ENCODE results near the gene INPP5D.

Gene INPP5D

DNA sequence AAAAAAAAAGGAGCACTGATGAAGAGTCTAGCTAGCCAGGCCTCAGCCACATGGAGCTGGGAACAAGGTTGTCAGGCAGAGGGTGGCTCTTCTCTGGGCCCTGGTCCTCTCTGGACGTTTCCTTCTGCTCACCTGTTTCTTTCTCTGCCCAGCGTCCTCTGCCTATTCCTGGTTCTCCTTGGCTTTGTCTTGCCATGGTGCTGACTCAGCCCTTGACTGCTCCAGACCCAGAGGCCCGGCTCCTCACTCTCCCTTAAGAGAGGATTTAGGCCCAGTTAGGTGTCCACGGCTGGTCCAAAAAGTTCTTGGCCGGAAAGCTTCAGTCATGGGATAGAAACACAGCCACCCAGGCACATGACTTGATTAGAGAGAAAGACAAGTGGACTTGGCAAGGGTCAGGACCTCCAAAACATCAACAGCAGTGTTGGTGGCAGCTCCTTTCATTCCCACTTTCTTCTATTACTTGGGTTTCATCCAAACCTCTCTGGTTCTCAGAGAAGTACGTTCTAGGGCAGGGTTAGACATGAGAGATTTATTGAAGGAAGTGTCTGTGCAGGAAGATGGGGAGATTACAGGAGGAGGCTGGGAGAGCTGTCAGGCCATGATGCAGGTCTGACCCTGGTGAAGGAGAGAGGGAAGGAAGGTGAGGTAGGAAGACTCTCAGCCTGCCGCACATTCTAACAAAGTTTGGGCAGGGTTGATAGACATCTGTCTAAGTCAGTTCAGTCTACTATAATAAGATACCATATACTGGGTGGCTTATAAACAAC is 176.9 kb downstream of the INPP5D start:
- Histone ChIP-seq H3K27ac (ENCODE audit: low read depth, low read length) (no peak overlapping the region), H3K9ac (ENCODE audit: low read length) (no peak overlapping the region), H4K5ac (ENCODE audit: low read length) (no peak overlapping the region), H3K18ac (ENCODE audit: low read length) (no peak overlapping the region), H3K36me3 (ENCODE audit: control insufficient read depth, insufficient read depth, low read length) (no peaks in the 10 kb centered on the region), H3K4me1 (ENCODE audit: control insufficient read depth, low read depth, low read length) (no peaks in the 10 kb centered on the region), H3K4me2 (ENCODE audit: low read length) (no peak overlapping the region), H2AK5ac (ENCODE audit: low read length) (no peak overlapping the region), H3K23ac (ENCODE audit: low read length) (no peak overlapping the region), H2BK120ac (ENCODE audit: low read depth, low read length) (no peak overlapping the region), H3K4ac (ENCODE audit: low read depth, low read length) (no peak overlapping the region), H3K27me3 (ENCODE audit: insufficient read depth, low read length, poor library complexity) (no peaks in the 10 kb centered on the region), H3K4me3 (ENCODE audit: low read length) (no peak overlapping the region), H3K56ac (ENCODE audit: low read length) (no peak overlapping the region), H3K79me1 (ENCODE audit: low read length) (no peaks in the 10 kb centered on the region), H2BK5ac (ENCODE audit: low read length) (no peak overlapping the region), H3K79me2 (ENCODE audit: control insufficient read depth, insufficient read depth, low read length) (no peaks in the 10 kb centered on the region), H4K8ac (ENCODE audit: low read depth, low read length) (no peak overlapping the region), H2BK15ac (replicated peaks; ENCODE audit: low read depth) (no peak overlapping the region)
- DNase-seq = no peak
- WGBS (ENCODE audit: extremely low coverage, insufficient coverage, low lambda C conversion rate) = no CpG with 5 or more reads among the region's 7 CpGs

DNA sequence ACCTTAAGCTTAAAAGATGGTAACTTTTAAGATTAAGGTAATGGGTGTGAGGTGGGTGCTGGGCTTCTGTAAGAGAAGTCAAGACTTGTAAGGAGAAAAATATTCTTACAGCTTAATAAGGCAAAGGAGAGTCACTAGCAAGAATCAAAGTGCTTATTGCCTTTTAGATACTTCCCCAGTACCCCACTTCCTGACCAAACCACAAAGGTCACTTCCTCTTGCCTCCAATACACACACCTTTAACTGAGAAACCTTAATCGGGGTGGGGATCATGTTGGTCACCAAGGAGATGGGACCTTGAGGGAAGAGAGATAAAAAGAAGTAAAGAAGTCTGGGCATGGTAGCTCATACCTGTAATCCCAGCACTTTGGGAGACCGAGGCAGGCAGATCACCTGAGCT is 180.8 kb downstream of the INPP5D start:
- Histone ChIP-seq H3K27ac (ENCODE audit: low read depth, low read length) (no peak overlapping the region), H4K8ac (ENCODE audit: low read depth, low read length) (no peak overlapping the region), H3K79me1 (ENCODE audit: low read length) (no peaks in the 10 kb centered on the region), H3K4me3 (ENCODE audit: low read length) (no peak overlapping the region), H3K27me3 (ENCODE audit: insufficient read depth, low read length, poor library complexity) (no peaks in the 10 kb centered on the region), H3K18ac (ENCODE audit: low read length) (no peak overlapping the region), H2BK5ac (ENCODE audit: low read length) (no peak overlapping the region), H3K4me2 (ENCODE audit: low read length) (no peak overlapping the region), H3K4ac (ENCODE audit: low read depth, low read length) (no peak overlapping the region), H3K4me1 (ENCODE audit: control insufficient read depth, low read depth, low read length) (no peaks in the 10 kb centered on the region), H2BK15ac (replicated peaks; ENCODE audit: low read depth) (no peak overlapping the region), H3K56ac (ENCODE audit: low read length) (no peak overlapping the region), H3K23ac (ENCODE audit: low read length) (no peak overlapping the region), H3K9ac (ENCODE audit: low read length) (no peak overlapping the region), H3K79me2 (ENCODE audit: control insufficient read depth, insufficient read depth, low read length) (no peaks in the 10 kb centered on the region), H2BK120ac (ENCODE audit: low read depth, low read length) (no peak overlapping the region), H3K36me3 (ENCODE audit: control insufficient read depth, insufficient read depth, low read length) (no peaks in the 10 kb centered on the region), H2AK5ac (ENCODE audit: low read length) (no peak overlapping the region), H4K5ac (ENCODE audit: low read length) (no peak overlapping the region)
- no peak for DNase-seq
- no CpG with 5 or more reads among the region's 2 CpGs for WGBS (ENCODE audit: extremely low coverage, insufficient coverage, low lambda C conversion rate)

DNA sequence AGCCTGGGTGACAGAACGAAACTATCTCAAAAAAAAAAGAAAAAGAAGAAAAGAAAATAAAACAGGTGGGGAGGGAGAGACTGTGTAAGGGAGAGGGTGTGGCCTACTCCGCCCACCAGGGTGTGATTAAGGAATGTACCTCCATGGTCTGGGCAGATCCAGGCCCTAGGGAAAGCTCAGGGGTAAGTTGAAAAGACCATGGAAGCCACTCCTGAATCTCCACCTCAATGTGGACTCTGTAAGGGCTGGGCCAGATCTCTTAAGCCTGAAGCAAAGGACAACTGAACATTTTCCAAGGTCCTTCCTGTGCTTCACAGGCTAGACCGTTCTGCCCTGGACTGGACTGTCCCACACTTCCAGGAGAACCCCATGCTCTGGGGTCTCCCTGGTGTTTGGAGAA is 181.7 kb downstream of the INPP5D start:
- Histone ChIP-seq H3K56ac (ENCODE audit: low read length) (no peak overlapping the region), H3K23ac (ENCODE audit: low read length) (no peak overlapping the region), H3K4ac (ENCODE audit: low read depth, low read length) (no peak overlapping the region), H3K9ac (ENCODE audit: low read length) (no peak overlapping the region), H3K36me3 (ENCODE audit: control insufficient read depth, insufficient read depth, low read length) (no peaks in the 10 kb centered on the region), H3K4me3 (ENCODE audit: low read length) (no peak overlapping the region), H2BK120ac (ENCODE audit: low read depth, low read length) (no peak overlapping the region), H3K27me3 (ENCODE audit: insufficient read depth, low read length, poor library complexity) (no peaks in the 10 kb centered on the region), H2AK5ac (ENCODE audit: low read length) (no peak overlapping the region), H2BK15ac (replicated peaks; ENCODE audit: low read depth) (no peak overlapping the region), H4K5ac (ENCODE audit: low read length) (no peak overlapping the region), H3K79me1 (ENCODE audit: low read length) (no peaks in the 10 kb centered on the region), H3K18ac (ENCODE audit: low read length) (no peak overlapping the region), H2BK5ac (ENCODE audit: low read length) (no peak overlapping the region), H4K8ac (ENCODE audit: low read depth, low read length) (no peak overlapping the region), H3K27ac (ENCODE audit: low read depth, low read length) (no peak overlapping the region), H3K4me2 (ENCODE audit: low read length) (no peak overlapping the region), H3K4me1 (ENCODE audit: control insufficient read depth, low read depth, low read length) (no peaks in the 10 kb centered on the region), H3K79me2 (ENCODE audit: control insufficient read depth, insufficient read depth, low read length) (no peaks in the 10 kb centered on the region)
- no CpG with 5 or more reads among the region's 3 CpGs for WGBS (ENCODE audit: extremely low coverage, insufficient coverage, low lambda C conversion rate)
- DNase-seq = no peak

DNA sequence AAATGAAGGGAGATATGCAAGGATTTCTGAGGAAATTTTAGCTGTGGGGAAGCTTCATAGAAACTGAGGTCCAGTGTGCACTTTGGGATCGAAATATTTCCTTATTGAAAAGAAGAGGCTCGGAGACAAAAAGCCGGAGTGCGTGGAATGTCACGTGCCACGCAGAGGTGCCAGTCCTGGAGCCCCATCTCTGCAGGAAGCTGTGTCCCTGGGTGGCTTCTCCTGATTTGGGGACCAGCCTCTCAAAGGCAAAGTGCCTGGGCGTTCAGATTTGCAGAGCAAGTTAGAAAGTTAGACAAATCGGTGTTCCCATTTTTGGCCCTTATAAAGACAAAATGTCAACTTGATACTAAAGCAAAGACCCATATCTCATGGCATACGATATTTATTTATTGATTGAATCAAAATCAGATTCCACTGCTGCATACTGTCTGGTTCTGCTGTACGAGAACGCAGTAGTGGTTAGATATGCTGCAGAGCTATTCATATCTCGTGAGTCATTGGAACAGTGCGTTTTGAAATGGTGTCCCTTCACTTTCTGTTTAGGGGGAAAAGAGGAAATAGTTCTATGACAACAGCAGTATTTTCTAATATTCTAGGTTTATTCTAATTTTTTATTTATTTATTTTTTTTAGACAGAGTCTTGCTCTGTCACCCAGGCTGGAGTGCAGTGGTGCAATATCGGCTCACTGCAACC is 182.2 kb downstream of the INPP5D start:
- Histone ChIP-seq H3K4me1 (ENCODE audit: control insufficient read depth, low read depth, low read length) (no peaks in the 10 kb centered on the region), H3K9ac (ENCODE audit: low read length) (no peak overlapping the region), H3K4ac (ENCODE audit: low read depth, low read length) (no peak overlapping the region), H3K4me2 (ENCODE audit: low read length) (no peak overlapping the region), H4K5ac (ENCODE audit: low read length) (no peak overlapping the region), H3K79me2 (ENCODE audit: control insufficient read depth, insufficient read depth, low read length) (no peaks in the 10 kb centered on the region), H3K18ac (ENCODE audit: low read length) (no peak overlapping the region), H3K27ac (ENCODE audit: low read depth, low read length) (no peak overlapping the region), H3K4me3 (ENCODE audit: low read length) (no peak overlapping the region), H3K27me3 (ENCODE audit: insufficient read depth, low read length, poor library complexity) (no peaks in the 10 kb centered on the region), H2AK5ac (ENCODE audit: low read length) (no peak overlapping the region), H2BK120ac (ENCODE audit: low read depth, low read length) (no peak overlapping the region), H2BK15ac (replicated peaks; ENCODE audit: low read depth) (no peak overlapping the region), H3K79me1 (ENCODE audit: low read length) (no peaks in the 10 kb centered on the region), H3K56ac (ENCODE audit: low read length) (no peak overlapping the region), H4K8ac (ENCODE audit: low read depth, low read length) (no peak overlapping the region), H3K36me3 (ENCODE audit: control insufficient read depth, insufficient read depth, low read length) (no peaks in the 10 kb centered on the region), H3K23ac (ENCODE audit: low read length) (no peak overlapping the region), H2BK5ac (ENCODE audit: low read length) (no peak overlapping the region)
- no peak for DNase-seq
- WGBS (ENCODE audit: extremely low coverage, insufficient coverage, low lambda C conversion rate) = no CpG with 5 or more reads among the region's 14 CpGs

DNA sequence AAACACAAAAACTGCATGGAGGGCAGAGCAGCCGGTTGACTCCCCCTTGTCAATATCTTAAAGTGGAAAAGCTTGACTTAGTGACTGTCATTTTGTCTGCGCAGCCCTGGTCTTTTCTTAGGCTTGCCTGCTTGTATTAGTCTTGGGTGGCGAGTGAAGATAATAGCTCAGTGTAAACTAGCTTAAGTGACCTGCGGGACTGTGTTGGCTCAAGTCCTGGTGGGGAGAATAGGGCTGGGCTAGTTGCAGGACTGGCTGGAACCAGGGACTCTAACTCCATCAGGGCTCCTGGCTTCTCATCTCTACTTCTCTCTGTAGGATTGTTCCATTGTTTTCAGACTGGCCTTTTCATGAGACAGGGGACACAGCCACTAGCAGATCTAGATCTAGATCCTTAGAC is 183.2 kb downstream of the INPP5D start:
- H3K18ac ChIP-seq (ENCODE audit: low read length) = no peak overlapping the region
- DNase-seq = no peak
- no peaks in the 10 kb centered on the region for H3K79me2 ChIP-seq (ENCODE audit: control insufficient read depth, insufficient read depth, low read length)
- H2BK5ac ChIP-seq (ENCODE audit: low read length) = no peak overlapping the region
- H4K8ac ChIP-seq (ENCODE audit: low read depth, low read length) = no peak overlapping the region
- no peak overlapping the region for H3K27ac ChIP-seq (ENCODE audit: low read depth, low read length)
- H3K56ac ChIP-seq (ENCODE audit: low read length) = no peak overlapping the region
- H3K23ac ChIP-seq (ENCODE audit: low read length) = no peak overlapping the region
- H2BK120ac ChIP-seq (ENCODE audit: low read depth, low read length) = no peak overlapping the region
- H3K9ac ChIP-seq (ENCODE audit: low read length) = no peak overlapping the region
- H3K79me1 ChIP-seq (ENCODE audit: low read length) = no peaks in the 10 kb centered on the region
- H3K4me1 ChIP-seq (ENCODE audit: control insufficient read depth, low read depth, low read length) = no peaks in the 10 kb centered on the region
- H3K36me3 ChIP-seq (ENCODE audit: control insufficient read depth, insufficient read depth, low read length) = no peaks in the 10 kb centered on the region
- no CpG with 5 or more reads among the region's 4 CpGs for WGBS (ENCODE audit: extremely low coverage, insufficient coverage, low lambda C conversion rate)
- H2AK5ac ChIP-seq (ENCODE audit: low read length) = no peak overlapping the region
- no peak overlapping the region for H3K4ac ChIP-seq (ENCODE audit: low read depth, low read length)
- H4K5ac ChIP-seq (ENCODE audit: low read length) = no peak overlapping the region
- H2BK15ac ChIP-seq (replicated peaks; ENCODE audit: low read depth) = no peak overlapping the region
- no peaks in the 10 kb centered on the region for H3K27me3 ChIP-seq (ENCODE audit: insufficient read depth, low read length, poor library complexity)
- no peak overlapping the region for H3K4me2 ChIP-seq (ENCODE audit: low read length)
- no peak overlapping the region for H3K4me3 ChIP-seq (ENCODE audit: low read length)

Data from mesendoderm (in vitro differentiated cells).